Panc1 (cell line): ENCODE data around the gene EPHB6.

ENCODE experiments used
- POLR2AphosphoS5 ChIP-seq: IDR thresholded peaks from 2 replicates; pipeline ENCODE4 v1.6.1; 2012; ENCODE audit warnings: mild to moderate bottlenecking, low read depth, low read length, moderate library complexity
- REST ChIP-seq, 2 experiments: IDR thresholded peaks; 2 replicates each; pipeline ENCODE4 v1.6.1; 2011 to 2012; ENCODE audit warnings: low read depth in 2 of 2, control low read depth in 1 of 2, low read length in 1 of 2, mild to moderate bottlenecking in 1 of 2, moderate library complexity in 1 of 2; ENCODE audit not compliant: insufficient read depth in 1 of 2
- SIN3A ChIP-seq: IDR thresholded peaks from 2 replicates; pipeline ENCODE4 v1.6.1; 2012; ENCODE audit warnings: low read depth, mild to moderate bottlenecking, low read length, moderate library complexity, borderline replicate concordance; ENCODE audit not compliant: insufficient read depth
- TCF7L2 ChIP-seq: IDR thresholded peaks from 2 replicates; pipeline ENCODE4 v1.6.1; 2011; ENCODE audit warnings: mild to moderate bottlenecking, low read depth, low read length, inconsistent platforms
- TF ChIP-seq, protein P1 (sequence below): fragments of 450-650 bp; IDR thresholded peaks from 2 replicates; pipeline ENCODE4 v1.5.1; 2017; ENCODE audit warnings: mild to moderate bottlenecking

DNA sequence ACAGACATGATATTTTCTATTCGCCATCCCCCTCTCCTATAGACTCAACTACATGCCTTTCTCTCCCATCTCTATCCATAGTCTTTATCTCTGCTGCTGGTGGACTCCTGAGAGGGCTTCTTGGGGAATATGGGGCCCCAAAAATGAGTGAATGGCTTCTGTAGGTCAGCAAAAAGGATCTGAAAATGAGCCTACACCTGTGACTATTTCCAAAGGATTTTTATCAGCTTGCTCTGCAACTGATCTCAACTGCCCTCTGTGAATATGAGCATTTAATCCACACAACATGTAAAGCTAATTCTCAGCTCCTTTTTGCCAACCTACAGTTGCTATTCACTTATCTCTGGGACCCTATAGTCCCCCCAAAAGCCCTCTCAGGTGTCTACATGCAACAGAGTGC lies 47.9 kb upstream of the EPHB6 start:
- TF ChIP-seq, protein P1, sequence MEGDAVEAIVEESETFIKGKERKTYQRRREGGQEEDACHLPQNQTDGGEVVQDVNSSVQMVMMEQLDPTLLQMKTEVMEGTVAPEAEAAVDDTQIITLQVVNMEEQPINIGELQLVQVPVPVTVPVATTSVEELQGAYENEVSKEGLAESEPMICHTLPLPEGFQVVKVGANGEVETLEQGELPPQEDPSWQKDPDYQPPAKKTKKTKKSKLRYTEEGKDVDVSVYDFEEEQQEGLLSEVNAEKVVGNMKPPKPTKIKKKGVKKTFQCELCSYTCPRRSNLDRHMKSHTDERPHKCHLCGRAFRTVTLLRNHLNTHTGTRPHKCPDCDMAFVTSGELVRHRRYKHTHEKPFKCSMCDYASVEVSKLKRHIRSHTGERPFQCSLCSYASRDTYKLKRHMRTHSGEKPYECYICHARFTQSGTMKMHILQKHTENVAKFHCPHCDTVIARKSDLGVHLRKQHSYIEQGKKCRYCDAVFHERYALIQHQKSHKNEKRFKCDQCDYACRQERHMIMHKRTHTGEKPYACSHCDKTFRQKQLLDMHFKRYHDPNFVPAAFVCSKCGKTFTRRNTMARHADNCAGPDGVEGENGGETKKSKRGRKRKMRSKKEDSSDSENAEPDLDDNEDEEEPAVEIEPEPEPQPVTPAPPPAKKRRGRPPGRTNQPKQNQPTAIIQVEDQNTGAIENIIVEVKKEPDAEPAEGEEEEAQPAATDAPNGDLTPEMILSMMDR: no peak
- TF ChIP-seq REST (IDR thresholded peaks at IDR 0.05; ENCODE audit: insufficient read depth in 1 of 2, low read depth in 2 of 2, low read length in 1 of 2) (no peak), POLR2AphosphoS5 (no peak), SIN3A (no peak), TCF7L2 (no peak)
